WERI-Rb-1 (cell line): ENCODE measurements around the gene TENM4.

Experiments used
- DNase-seq: peaks from one replicate; pipeline ENCODE4 v3.0.0-alpha.2; 2020
- H3K27ac ChIP-seq: fragments of 250-450 bp; sonication (Bioruptor Pico); 2 replicates; pipeline ENCODE4 v1.5.1; 2020; ENCODE audit warnings: mild to moderate bottlenecking, moderate library complexity
- H3K27me3 ChIP-seq: fragments of 250-450 bp; sonication (Bioruptor Pico); 2 replicates; pipeline ENCODE4 v1.5.1; 2021; ENCODE audit warnings: mild to moderate bottlenecking, low read depth, moderate library complexity; ENCODE audit not compliant: insufficient read depth, severe bottlenecking
- H3K36me3 ChIP-seq: fragments of 250-450 bp; sonication (Bioruptor Pico); 2 replicates; pipeline ENCODE4 v1.5.1; 2020; ENCODE audit warnings: mild to moderate bottlenecking, moderate library complexity
- H3K4me3 ChIP-seq: 2 replicates; pipeline ENCODE4 v1.5.1; 2011; ENCODE audit warnings: low read depth, mild to moderate bottlenecking, control low read depth, low read length
- H3K9me3 ChIP-seq: fragments of 250-450 bp; sonication (Bioruptor Pico); 2 replicates; pipeline ENCODE4 v1.5.1; 2021; ENCODE audit warnings: mild to moderate bottlenecking, moderate library complexity; ENCODE audit not compliant: severe bottlenecking
- CTCF ChIP-seq: IDR thresholded peaks from 2 replicates; pipeline ENCODE4 v1.5.1; 2011; ENCODE audit warnings: low read depth, mild to moderate bottlenecking, control low read depth, inconsistent platforms, low read length

The TENM4 gene

GRCh38 chr11:79030448-79030847, 410.4 kb downstream of the TENM4 start:
- H3K4me3 ChIP-seq = peak overlapping the region; percentile 21
- peak overlapping the region; percentile 86 for H3K27ac ChIP-seq
- H3K9me3 ChIP-seq = no peaks in the 10 kb centered on the region
- no peaks in the 10 kb centered on the region for H3K36me3 ChIP-seq
- H3K27me3 ChIP-seq = no peaks in the 10 kb centered on the region
- TF ChIP-seq CTCF = no peak
- DNase-seq = peak; percentile 87

GRCh38 chr11:79028225-79028624, 412.6 kb downstream of the TENM4 start:
- no peak for TF ChIP-seq CTCF
- Histone ChIP-seq H3K36me3 (no peaks in the 10 kb centered on the region), H3K4me3 (no peak overlapping the region), H3K27ac (no peak overlapping the region), H3K27me3 (no peaks in the 10 kb centered on the region), H3K9me3 (no peaks in the 10 kb centered on the region)
- no peak for DNase-seq

GRCh38 chr11:79026803-79027445, 413.9 kb downstream of the TENM4 start:
- DNase-seq = no peak
- Histone ChIP-seq H3K4me3 (no peak overlapping the region), H3K27ac (no peak overlapping the region), H3K36me3 (no peaks in the 10 kb centered on the region), H3K9me3 (no peaks in the 10 kb centered on the region), H3K27me3 (no peaks in the 10 kb centered on the region)
- no peak for TF ChIP-seq CTCF

- no peak for DNase-seq
- no peaks in the 10 kb centered on the region for H3K9me3 ChIP-seq
- H3K36me3 ChIP-seq = no peaks in the 10 kb centered on the region
- no peaks in the 10 kb centered on the region for H3K27me3 ChIP-seq
- H3K27ac ChIP-seq = no peak overlapping the region
- no peak for TF ChIP-seq CTCF
- no peak overlapping the region for H3K4me3 ChIP-seq
These were observed 415.2 kb downstream of the TENM4 start for GRCh38 chr11:79025622-79026021.

GRCh38 chr11:79025097-79025496, 415.7 kb downstream of the TENM4 start:
- no peak for DNase-seq
- no peaks in the 10 kb centered on the region for H3K27me3 ChIP-seq
- no peak for TF ChIP-seq CTCF
- H3K27ac ChIP-seq = no peak overlapping the region
- H3K4me3 ChIP-seq = no peak overlapping the region
- no peaks in the 10 kb centered on the region for H3K9me3 ChIP-seq
- H3K36me3 ChIP-seq = no peaks in the 10 kb centered on the region

GRCh38 chr11:79022265-79022664, 418.6 kb downstream of the TENM4 start:
- Histone ChIP-seq H3K27ac (no peak overlapping the region), H3K4me3 (no peak overlapping the region), H3K27me3 (no peaks in the 10 kb centered on the region), H3K36me3 (no peaks in the 10 kb centered on the region), H3K9me3 (no peaks in the 10 kb centered on the region)
- no peak for DNase-seq
- no peak for TF ChIP-seq CTCF
